Sigmoid colon (tissue), 7 donors: ENCODE measurements around the gene PTPRT. TPM values are rescaled to one million over a fixed set of nuclear protein-coding genes. Genes with fewer than 3 reads are reported as not detected.

Experiments
- DNase-seq: peaks from one replicate; pipeline ENCODE4 v3.0.0-alpha.2; 2019
- H3K27ac ChIP-seq, 4 donors: fragments of 200-600 bp; sonication (generic); one replicate each; pipeline ENCODE4 v1.5.1; 2016 to 2019; ENCODE audit warnings: mild to moderate bottlenecking in 1 of 4
- H3K27me3 ChIP-seq, 3 donors: fragments of 200-600 bp; sonication (generic); one replicate each; pipeline ENCODE4 v1.5.1; 2019; ENCODE audit warnings: mild to moderate bottlenecking in 1 of 3
- H3K36me3 ChIP-seq, 4 donors: fragments of 200-600 bp; sonication (generic); one replicate each; pipeline ENCODE4 v1.5.1; 2016 to 2019
- H3K4me1 ChIP-seq, 4 donors: fragments of 200-600 bp; sonication (generic); one replicate each; pipeline ENCODE4 v1.5.1; 2017 to 2019
- H3K4me3 ChIP-seq, 4 donors: fragments of 200-600 bp; sonication (generic); one replicate each; pipeline ENCODE4 v1.5.1; 2017 to 2019; ENCODE audit warnings: mild to moderate bottlenecking in 2 of 4, moderate library complexity in 1 of 4
- H3K9me3 ChIP-seq, 4 donors: fragments of 200-600 bp in 3 of 4; sonication (generic) in 3 of 4; one replicate each; pipeline versions ENCODE4 v1.5.1 to v1.6.1; 2013 to 2019
- EP300 ChIP-seq, 4 donors: sonication (generic); formaldehyde crosslinking; IDR thresholded peaks; one replicate each; pipeline ENCODE4 v1.6.1; 2017; ENCODE audit warnings: antibody characterized with exemption in 4 of 4
- POLR2A ChIP-seq, 2 donors: fragments of 450-650 bp; IDR thresholded peaks; one replicate each; pipeline ENCODE4 v1.6.1; 2016; ENCODE audit warnings: antibody characterized with exemption in 2 of 2, mild to moderate bottlenecking in 2 of 2, moderate library complexity in 2 of 2
- POLR2AphosphoS5 ChIP-seq, 4 donors: sonication (generic); formaldehyde crosslinking; IDR thresholded peaks; one replicate each; pipeline ENCODE4 v1.6.1; 2017; ENCODE audit warnings: antibody characterized with exemption in 4 of 4
- WGBS, 2 donors: extraction: QIAGEN DNeasy Blood & Tissue Kit; methylation state at CpG; one replicate each; pipeline ENCODE4 v1.1.7; 2013; 5-methylcytosine and 5-hydroxymethylcytosine counted together
- intact Hi-C: fragments of 100-400 bp; cut with DNase I; formaldehyde crosslinking; loops from one replicate; pipeline ENCODE4 v1.15.1; 2023
- polyA plus RNA-seq, 3 donors: library from polyadenylated mRNA; stranded (reverse); fragments of 200-250 nt; gene quantifications; one replicate each; pipeline ENCODE4 v1.2.3, GENCODE V29; 2013
- total RNA-seq, 4 donors: library from RNA; depleted of rRNA; stranded (reverse); fragments of >200 nt; gene quantifications; one replicate each; pipeline ENCODE4 v1.1.0, GENCODE V29; 2016
- TF ChIP-seq, protein P1 (sequence below), 4 experiments: fragments of 450-650 bp in 3 of 4; fragments of 200-600 bp in 1 of 4; IDR thresholded peaks; one replicate each; pipeline ENCODE4 v1.5.1; 2016 to 2019; ENCODE audit warnings: antibody characterized with exemption in 4 of 4, mild to moderate bottlenecking in 3 of 4, moderate library complexity in 2 of 4
- donor health status: healthy with polysubstance abuse.
- donor health status: Bipolar disorder and iron deficiency.
- donor health status: healthy.

PTPRT gene
- total and polyA plus RNA-seq, 7 donors, result under 0.01 to 0.41 (median 0.12) TPM; not detected in 3

DNA sequence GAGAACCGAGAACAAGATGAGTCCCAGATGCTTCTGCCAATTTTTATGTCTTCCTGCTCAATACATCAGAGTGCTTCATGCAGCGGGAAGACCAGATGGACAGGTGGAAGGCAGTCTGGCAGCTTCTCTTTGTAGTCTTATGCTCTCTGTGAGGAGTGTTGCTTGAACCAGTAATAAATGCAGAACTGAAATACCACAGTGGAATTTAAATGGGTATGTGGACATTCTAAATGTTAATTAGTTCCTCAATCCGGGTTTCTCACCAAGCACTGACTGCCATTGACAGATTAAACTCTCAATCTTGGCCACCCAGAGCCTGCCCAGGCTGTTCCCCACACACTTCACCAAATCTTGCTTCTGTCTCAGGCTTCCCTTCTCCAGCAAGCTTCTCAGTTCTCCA is 876.0 kb downstream of the PTPRT start:
- H3K27me3 ChIP-seq, result no peaks in the 10 kb centered on the region
- no peaks in the 10 kb centered on the region for H3K9me3 ChIP-seq
- no peaks in the 10 kb centered on the region for H3K4me1 ChIP-seq
- intact Hi-C loops, result no loop called here
- TF ChIP-seq POLR2AphosphoS5 (IDR thresholded peaks at IDR 0.05) (no peak), POLR2A (IDR thresholded peaks at IDR 0.05) (no peak), EP300 (IDR thresholded peaks at IDR 0.05) (no peak)
- TF ChIP-seq, protein P1, sequence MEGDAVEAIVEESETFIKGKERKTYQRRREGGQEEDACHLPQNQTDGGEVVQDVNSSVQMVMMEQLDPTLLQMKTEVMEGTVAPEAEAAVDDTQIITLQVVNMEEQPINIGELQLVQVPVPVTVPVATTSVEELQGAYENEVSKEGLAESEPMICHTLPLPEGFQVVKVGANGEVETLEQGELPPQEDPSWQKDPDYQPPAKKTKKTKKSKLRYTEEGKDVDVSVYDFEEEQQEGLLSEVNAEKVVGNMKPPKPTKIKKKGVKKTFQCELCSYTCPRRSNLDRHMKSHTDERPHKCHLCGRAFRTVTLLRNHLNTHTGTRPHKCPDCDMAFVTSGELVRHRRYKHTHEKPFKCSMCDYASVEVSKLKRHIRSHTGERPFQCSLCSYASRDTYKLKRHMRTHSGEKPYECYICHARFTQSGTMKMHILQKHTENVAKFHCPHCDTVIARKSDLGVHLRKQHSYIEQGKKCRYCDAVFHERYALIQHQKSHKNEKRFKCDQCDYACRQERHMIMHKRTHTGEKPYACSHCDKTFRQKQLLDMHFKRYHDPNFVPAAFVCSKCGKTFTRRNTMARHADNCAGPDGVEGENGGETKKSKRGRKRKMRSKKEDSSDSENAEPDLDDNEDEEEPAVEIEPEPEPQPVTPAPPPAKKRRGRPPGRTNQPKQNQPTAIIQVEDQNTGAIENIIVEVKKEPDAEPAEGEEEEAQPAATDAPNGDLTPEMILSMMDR (IDR thresholded peaks at IDR 0.05), result no peak
- no peaks in the 10 kb centered on the region for H3K36me3 ChIP-seq
- no peak for DNase-seq
- H3K27ac ChIP-seq, result no peak overlapping the region
- no peak overlapping the region for H3K4me3 ChIP-seq
- 76 to 79% methylated on average over 3 of the region's 3 CpGs for whole genome bisulfite sequencing, 2 donors

DNA sequence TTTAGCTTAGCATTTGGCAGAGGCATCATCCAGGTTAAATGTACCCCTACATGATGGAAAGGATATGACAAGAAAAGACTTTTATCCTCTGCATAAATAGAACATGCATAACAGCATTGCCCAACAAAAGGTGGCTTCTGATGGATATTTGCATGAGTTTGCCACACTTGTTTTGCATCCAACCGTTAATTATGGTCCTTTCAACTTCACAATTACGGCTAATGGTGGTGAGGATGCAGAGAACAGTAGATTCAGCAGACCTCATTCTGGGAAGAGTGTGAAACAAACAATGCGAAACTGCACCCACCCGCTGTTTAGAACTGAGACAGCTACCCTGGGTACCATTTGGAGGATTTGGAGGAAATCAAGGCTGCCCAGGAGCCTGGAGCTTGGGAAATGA is 880.7 kb downstream of the PTPRT start:
- Histone ChIP-seq H3K27ac (no peak overlapping the region), H3K4me1 (no peaks in the 10 kb centered on the region), H3K4me3 (no peak overlapping the region), H3K36me3 (no peaks in the 10 kb centered on the region), H3K9me3 (no peaks in the 10 kb centered on the region), H3K27me3 (no peaks in the 10 kb centered on the region)
- no peak for TF ChIP-seq POLR2A (IDR thresholded peaks at IDR 0.05)
- no peak for TF ChIP-seq POLR2AphosphoS5 (IDR thresholded peaks at IDR 0.05)
- TF ChIP-seq, protein P1 (IDR thresholded peaks at IDR 0.05), result no peak
- TF ChIP-seq EP300 (IDR thresholded peaks at IDR 0.05), result no peak
- DNase-seq, result no peak
- 57 to 71% methylated on average over 4 of the region's 4 CpGs for WGBS, 2 donors
- intact Hi-C loops, result no loop called here

DNA sequence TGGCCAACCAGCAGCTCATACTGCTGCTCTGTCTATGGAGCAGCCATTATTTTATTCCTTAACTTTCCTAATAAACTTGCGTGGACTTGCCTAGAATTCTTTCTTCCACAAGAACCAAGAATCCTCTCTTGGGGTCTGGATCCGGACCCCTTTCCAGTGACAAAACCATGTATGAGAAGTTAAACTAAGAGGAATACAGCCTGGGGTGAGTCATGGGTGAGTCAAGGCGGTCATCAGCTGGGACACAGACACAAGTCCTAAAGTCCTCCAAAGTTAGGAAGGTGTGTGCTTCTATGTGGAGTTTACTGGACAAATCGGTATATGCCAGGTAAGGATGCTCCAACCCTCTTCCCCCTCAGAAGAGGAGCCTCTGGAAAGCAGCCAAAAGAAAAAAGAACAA is 881.5 kb downstream of the PTPRT start:
- H3K27me3 ChIP-seq, result no peaks in the 10 kb centered on the region
- H3K36me3 ChIP-seq, result no peaks in the 10 kb centered on the region
- no peaks in the 10 kb centered on the region for H3K4me1 ChIP-seq
- H3K9me3 ChIP-seq, result no peaks in the 10 kb centered on the region
- H3K4me3 ChIP-seq, result no peak overlapping the region
- H3K27ac ChIP-seq, result no peak overlapping the region
- no peak for DNase-seq
- TF ChIP-seq POLR2AphosphoS5 (IDR thresholded peaks at IDR 0.05), result no peak
- no peak for TF ChIP-seq POLR2A (IDR thresholded peaks at IDR 0.05)
- TF ChIP-seq, protein P1 (IDR thresholded peaks at IDR 0.05), result no peak
- TF ChIP-seq EP300 (IDR thresholded peaks at IDR 0.05), result no peak
- 87 to 90% methylated on average over 4 of the region's 4 CpGs for WGBS, 2 donors
- intact Hi-C loops, result no loop called here

DNA sequence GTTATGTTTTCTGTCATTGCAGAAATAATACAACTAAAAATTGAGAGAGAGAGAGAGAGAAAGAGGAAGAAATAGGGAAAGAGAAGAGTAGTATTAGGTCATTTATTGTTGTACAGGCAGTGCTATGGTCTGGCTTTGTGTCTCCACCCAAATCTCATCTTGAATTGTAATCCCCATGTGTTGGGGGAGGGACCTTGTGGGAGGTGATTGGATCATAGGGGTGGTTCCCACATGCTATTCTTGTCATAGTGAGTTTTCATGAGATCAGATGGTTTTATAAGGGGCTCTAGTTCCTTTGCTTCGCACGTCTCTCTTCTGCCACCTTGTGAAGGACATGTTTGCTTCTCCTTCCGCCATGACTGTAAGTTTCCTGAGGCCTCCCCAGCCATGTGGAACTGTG is 894.1 kb downstream of the PTPRT start:
- intact Hi-C loops, result no loop called here
- Histone ChIP-seq H3K4me1 (no peaks in the 10 kb centered on the region), H3K9me3 (no peaks in the 10 kb centered on the region), H3K27me3 (no peaks in the 10 kb centered on the region), H3K36me3 (no peaks in the 10 kb centered on the region), H3K27ac (no peak overlapping the region), H3K4me3 (no peak overlapping the region)
- 82 to 88% methylated on average over 3 of the region's 3 CpGs for WGBS, 2 donors
- TF ChIP-seq EP300 (IDR thresholded peaks at IDR 0.05), result no peak
- TF ChIP-seq POLR2A (IDR thresholded peaks at IDR 0.05), result no peak
- TF ChIP-seq, protein P1 (IDR thresholded peaks at IDR 0.05), result no peak
- no peak for TF ChIP-seq POLR2AphosphoS5 (IDR thresholded peaks at IDR 0.05)
- DNase-seq, result no peak

DNA sequence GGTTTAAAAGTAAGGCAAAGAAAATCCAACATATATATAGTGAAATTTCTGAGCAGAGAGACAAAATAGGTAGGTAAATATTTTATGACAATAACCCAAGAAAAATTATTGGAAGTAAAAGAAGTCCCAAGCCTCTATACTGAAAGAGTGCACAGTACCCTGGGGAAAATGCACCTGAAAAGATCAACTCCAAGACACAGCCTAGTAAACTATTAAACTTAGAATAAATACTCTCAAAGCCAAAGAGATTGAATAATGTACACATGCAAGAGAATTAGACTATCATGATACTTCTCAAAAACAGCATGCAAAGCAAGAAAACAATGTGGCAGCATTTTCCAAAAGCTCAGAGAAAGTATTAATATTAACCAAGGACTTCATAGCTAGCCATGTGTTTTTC is 894.7 kb downstream of the PTPRT start:
- Histone ChIP-seq H3K36me3 (no peaks in the 10 kb centered on the region), H3K9me3 (no peaks in the 10 kb centered on the region), H3K4me1 (no peaks in the 10 kb centered on the region), H3K27ac (no peak overlapping the region), H3K4me3 (no peak overlapping the region), H3K27me3 (no peaks in the 10 kb centered on the region)
- DNase-seq, result no peak
- no peak for TF ChIP-seq POLR2AphosphoS5 (IDR thresholded peaks at IDR 0.05)
- no peak for TF ChIP-seq POLR2A (IDR thresholded peaks at IDR 0.05)
- TF ChIP-seq EP300 (IDR thresholded peaks at IDR 0.05), result no peak
- TF ChIP-seq, protein P1 (IDR thresholded peaks at IDR 0.05), result no peak
- intact Hi-C loops, result no loop called here
